Stimulated activated CD4-positive, alpha-beta T cell treated with anti-CD3 and anti-CD28 coated beads, Interleukin-1b, Interleukin-23, amount 100 ng/mL, for 48 hours (primary cell): ENCODE data around the gene TUBGCP6.
A peak's percentile ranks its signal among the peaks of the same experiment; 100 is the strongest.
"Not testable (repeated sequence)": the region's sequence is repeated elsewhere in the genome, so short reads cannot be mapped to it uniquely, and the experiment has no call there.

Source experiments
- DNase-seq: peaks from one replicate; pipeline ENCODE4 v3.0.0-alpha.2; 2020

TUBGCP6 gene

DNA sequence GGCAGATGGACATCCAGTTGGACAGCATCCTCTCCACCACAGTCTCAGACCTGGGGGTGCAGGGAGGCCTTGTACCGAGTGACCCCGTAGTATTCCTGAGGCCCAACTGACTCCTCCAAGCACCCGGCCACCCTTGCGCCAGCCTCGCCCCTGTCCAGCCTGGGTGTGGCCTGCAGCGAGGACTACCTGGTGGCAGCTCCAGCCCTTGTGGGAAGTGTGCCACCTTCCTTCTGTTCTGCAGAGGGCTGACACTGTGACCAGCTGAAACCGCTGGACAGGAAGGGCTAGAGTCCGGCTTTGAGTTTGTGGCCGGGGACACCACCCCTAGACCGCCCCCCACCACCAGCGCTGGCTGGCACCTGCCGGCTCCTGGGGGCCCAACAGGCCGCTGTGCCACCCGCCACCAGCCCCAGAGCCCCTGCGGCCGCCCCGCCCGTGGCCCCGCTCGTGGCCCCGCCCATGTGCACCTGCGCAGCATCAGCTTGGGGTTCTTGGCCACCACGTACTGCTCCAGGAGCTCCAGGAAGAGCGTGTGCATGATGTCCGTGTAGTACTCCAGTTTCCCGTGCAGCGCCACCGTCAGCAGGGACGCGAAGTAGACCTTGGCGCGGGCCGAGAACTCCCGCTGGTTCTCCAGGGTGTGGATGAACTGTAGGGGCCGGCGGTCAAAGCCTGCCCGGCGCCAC lies 35.3 kb upstream of the TUBGCP6 start:
- DNase-seq = no peak

DNA sequence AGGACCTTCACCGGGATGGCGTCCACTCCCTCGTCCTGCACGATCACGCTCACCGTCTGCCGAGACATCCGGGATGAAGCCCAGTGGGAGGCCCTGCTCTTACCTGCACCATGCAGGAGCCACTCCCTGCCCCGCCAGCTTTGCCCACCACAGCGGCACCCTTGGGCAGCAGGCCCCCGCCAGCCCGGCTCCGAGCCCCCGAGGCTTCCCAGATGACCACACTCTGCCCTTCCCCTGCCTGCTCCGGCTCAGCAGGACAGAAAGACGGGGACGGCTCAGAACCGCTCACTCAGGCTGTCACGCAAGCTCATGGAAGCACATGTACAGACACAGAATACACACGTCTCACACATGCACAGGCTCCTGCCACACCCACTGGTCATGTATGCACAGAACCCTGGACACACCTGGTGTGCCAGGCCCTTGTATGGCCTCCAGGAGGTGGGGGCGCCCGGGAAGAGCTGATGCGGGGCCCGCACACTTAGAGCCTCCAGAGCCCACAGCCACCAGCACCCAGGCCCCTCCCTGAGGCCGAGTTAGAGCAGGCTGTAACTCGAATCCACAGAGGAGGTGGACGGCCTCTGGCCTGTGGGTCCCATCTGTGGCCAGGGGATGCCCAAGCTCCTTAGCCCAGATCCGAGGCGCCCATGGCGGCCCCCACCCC lies 34.3 kb upstream of the TUBGCP6 start:
- DNase-seq = no peak

DNA sequence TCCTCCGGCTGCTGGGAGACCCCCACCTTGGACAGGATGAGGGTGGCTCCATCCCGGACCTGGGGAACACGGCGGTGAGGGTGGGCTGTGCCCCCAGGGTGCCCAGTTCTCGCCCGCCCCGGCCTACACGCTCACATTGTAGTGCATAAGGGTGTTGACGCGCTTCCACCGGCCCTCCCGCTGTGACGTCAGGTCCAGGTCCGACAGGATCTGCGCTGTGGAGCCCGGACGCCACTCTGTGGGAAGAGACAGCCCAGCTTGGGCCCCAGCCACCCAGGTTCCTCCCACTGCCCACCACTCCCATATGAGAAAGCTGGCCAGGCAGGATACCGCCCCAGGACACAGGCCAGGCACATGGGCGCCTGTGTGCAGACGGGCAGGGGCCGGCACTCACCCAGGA lies 33.6 kb upstream of the TUBGCP6 start:
- no peak for DNase-seq

DNA sequence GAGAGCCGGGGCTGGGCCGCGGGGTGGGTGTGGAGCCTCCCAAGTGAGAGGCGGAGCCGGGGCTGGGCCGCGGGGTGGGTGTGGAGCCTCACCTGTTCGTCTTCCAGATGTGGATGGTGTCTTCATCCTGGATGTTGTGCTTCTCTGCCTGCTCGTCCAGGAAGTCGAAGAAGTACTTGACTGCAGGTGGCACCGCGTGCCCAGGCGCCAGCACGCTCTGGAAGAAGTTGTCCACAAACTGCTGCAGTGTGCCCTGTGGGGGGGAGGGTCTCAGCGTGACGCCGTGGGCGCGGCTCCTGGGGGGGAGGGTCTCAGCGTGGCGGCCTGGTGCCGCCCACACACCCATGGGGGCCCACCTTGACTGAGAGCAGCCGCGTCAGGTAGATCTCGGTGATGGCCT lies 32.9 kb upstream of the TUBGCP6 start:
- DNase-seq = no peak

DNA sequence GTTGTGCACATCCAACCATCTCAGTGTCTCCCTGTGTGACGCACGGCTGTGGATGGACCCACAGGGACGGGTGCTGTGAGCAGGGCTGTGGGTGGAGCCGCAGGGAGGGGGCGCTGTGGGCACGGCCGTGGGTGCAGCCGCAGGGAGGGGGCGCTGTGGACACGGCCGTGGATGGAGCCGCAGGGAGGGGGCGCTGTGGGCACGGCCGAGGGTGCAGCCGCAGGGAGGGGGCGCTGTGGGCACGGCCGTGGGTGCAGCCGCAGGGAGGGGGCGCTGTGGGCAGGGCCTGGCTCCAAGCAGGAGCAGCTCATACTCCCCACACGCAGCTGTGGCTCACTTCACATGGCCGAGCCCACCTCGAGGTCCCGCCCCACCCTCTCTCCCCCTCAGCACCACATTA lies 31.3 kb upstream of the TUBGCP6 start:
- peak; percentile 65 for DNase-seq

DNA sequence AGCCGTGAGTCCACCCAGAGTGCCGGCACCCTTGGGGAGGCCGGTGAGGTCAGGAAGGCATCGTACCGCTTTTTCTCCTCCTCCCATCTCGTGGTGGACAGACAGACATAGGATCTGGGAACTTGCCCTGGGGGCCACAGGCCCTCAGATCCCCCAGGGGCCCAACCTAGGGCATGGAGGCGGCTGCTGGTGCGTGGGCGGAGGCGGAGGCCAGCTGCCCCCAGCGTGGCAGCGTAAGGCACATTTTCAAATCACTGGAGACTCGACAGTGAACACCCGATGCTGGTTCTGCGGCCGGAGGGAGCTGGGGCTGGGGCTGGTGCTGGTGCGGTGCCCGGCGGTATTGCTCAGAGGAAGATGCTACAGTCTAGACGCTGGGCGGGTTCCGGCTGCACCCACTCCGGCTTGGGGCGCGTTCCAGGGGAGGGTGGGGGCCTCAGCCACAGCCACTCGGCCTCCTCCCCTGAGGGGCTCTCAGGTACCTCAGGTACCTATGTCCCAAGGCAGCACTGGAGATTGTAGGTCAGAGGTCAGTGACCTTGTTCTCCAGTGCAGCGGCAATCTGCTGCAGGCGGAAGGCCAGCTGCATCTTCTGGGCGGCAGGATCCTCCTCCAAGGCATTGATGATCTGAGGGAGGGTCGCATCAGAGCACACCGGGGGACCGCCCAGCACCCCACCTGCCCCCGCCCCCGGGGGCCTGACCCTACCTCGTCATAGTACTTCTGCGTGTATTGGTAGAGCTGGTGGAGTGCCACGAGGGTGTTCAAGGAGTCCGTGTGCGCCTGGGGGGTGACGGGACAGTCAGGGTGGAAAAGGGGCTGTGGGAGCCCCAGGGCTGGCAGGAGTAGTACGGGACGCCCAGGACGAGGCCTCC lies 30.6 kb upstream of the TUBGCP6 start:
- DNase-seq = no peak

DNA sequence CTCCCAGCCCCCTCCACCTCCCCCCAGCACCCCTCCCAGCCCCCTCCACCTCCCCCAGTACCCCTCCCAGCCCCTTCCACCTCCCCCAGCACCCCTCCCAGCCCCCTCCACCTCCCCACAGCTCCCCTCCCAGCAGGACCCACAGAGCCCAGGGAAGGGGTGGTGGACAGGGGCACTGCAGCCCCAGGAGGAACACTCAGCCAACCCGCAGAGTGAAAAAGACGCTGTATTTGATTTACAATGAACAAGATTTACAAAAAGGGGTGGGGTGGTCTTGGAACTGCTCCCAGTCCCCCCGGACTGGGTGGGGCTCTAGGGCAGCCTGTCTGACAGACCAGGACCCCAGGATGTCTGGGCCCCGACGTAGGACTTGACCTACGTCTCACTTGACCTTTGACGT lies 29.9 kb upstream of the TUBGCP6 start:
- no peak for DNase-seq

DNA sequence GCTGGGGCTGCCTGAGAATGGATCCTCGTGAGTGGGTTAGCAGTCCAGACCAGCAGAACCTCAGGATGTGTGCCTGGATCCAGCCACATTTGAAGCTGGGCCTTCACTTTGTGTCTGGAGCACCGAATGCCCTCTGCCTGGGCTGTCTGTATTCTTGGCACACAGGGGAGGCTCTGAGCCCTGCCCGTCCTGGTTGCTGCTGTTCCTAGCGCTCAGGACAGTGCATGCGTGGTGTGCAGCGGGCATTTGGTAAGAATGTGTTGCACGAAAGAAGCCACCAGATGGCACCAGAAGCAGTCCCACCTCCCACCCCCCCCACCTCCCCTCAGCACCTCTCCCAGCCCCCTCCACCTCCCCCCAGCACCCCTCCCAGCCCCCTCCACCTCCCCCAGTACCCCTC lies 29.5 kb upstream of the TUBGCP6 start:
- DNase-seq = peak; percentile 41

DNA sequence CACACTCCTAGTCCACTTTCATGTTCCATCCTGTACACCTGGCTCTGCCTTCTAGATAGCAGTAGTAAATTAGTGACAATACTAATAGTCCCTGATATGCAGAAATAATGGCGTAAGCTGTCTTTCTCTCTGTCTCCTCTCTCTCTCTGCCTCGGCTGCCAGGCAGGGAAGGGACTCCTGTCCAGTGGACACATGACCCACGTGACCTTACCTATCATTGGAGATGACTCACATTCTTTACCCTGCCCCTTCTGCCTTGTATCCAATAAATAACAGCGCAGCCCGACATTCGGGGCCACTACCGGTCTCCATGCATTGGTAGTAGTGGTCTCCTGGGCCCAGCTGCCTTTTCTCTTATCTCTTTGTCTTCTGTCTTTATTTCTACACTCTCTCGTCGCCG lies 29.0 kb upstream of the TUBGCP6 start:
- DNase-seq = not testable (repeated sequence)

DNA sequence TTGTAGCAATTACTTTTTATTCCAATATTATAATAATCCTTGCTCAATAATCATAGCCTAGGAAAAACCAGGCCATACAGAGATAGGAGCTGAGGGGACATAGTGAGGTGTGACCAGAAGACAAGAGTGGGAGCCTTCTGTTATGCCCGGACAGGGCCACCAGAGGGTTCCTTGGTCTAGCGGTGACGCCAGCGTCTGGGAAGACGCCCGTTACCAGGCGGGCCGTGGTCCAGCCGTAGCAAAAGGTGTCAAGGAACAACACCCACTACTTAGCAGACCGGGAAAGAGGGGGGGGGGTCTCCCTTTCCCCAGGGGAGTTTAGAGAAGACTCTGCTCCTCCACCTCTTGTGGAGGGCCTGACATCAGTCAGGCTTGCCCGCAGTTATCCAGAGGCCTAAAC lies 28.5 kb upstream of the TUBGCP6 start:
- not testable (repeated sequence) for DNase-seq

DNA sequence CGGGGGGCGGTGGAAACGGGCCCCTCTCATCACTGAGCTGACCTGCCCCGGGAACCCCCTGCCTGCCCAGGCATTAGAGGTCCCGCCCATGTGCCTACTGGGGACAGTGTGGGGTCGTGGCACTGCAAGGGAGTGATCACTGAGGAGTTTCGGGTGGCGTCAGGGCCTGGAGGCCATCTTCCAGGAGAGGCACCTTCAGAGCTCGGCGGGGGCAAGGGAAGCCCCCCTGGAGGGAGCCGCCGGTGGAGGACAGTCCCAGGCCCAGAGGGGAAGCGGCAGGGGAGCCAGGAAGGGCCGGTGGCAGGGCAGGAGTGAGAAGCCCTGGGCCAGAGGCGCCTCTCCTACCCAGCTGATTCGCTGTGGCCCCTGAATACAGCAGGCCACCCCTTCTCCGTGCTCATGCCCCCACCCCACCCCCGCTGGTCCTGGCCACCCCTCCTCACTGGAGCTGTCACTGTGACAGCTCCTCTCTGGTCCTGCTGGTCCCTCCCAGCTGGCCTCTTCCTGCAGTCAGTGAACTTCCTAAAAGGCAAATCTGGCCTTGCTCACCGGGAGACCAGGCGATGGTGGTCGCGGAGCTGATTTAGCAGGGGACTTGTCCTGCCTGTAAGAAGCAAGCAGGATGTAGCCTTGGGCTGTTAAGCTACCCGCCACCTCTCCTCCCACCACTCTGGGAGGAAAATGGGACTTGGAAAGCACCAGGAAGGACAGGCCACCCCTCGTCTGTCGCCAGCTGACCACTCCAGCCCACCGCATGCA lies 27.4 kb upstream of the TUBGCP6 start:
- no peak for DNase-seq

DNA sequence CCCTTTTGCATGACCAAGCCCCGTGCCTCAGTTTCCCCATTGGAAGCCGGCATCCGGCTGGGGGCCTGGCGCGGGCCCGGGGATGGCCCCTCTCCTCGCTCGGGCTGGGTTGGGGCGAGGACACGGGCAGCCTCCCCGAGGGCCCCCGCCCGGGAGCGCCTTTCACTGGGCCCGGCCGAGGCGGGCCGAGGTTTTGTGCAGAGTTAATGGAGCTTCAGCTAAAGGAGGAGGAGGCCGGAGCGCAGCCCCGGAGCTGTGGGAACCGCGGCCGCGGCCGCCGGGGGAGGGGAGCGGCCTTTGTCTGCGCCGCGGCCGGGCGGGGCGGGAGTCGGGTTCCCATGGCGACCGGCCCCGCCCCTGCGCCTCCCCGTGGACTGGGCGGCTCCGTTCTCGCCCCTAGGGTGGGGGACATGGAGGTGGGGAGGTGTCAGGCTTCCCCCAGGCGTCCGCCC lies 26.7 kb upstream of the TUBGCP6 start:
- peak; percentile 26 for DNase-seq

DNA sequence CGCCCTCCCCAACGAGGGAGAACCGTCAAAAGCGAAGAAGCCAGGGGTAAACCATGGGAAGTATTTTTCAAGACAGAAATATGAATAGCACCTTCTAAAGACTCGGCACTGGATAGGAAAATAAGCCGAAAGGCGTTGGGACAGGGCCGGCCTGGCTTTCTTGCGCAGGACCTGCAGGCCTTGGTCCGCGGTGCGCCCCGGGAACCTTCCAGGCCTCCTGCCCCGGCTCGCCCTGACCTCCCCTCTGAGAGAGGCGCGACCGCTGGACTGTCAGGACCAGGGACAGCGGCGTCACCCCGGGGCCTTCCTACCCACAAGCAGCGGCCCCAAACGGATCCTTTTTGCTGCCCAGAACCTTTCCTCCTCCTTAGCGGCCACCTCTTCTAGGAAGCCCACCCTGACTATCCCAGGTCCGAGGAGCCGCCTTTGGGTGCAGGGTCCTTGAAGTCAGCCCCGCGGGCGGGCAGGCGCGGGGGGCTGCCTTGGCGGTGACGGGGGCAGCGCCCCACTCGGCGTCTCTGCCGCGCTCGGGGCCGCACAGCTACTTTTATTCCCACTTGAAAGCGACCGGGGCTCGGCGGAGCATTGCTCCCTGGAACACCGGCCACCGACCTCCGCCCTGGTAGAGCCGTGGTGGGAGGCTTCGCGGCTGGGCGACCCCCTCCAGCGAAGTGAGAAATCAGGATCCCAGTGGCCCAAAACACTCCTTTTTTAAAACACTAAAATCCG lies 26.0 kb upstream of the TUBGCP6 start:
- peak; percentile 59 for DNase-seq

DNA sequence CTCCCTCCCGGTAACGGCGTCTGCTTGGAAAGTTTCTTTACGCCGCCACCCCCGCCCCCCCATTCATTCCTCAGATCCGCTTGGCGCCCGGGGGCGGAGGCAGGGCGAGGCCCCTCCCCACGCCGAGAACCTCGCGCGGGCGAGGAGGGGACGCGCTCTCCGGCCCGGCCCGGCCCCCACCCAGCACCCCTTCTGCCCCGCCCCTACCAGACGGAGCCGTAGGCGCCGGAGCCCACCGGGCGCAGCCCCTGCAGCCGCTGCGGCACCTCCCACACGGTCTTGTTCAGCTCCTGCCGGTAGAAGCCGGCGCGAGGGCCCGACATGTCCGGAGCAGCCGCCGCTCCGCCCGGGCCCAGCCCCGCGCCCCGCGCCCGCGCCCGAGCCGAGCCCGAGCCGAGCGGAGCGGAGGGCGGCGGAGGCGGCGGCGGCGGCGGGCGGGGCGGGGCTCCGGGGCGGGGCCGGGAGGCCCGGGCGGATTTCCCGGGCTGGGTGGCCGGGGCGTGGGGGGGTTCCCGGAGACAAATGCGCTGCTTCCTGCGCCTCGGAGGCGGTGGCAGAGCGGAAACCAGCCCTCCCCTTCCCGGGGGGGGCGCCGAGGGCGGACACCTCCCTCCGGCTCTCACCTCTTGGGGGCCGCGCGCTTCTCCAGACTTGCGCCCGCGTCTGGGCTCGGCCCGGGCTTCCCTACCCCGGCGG lies 25.3 kb upstream of the TUBGCP6 start, which contains the start of gene MAPK11:
MAPK11 (minus strand) TSS at position 411 of the 696 bp plus-strand sequence; CDS start at position 323, 88 bp downstream.
- DNase-seq = peak; percentile 54

DNA sequence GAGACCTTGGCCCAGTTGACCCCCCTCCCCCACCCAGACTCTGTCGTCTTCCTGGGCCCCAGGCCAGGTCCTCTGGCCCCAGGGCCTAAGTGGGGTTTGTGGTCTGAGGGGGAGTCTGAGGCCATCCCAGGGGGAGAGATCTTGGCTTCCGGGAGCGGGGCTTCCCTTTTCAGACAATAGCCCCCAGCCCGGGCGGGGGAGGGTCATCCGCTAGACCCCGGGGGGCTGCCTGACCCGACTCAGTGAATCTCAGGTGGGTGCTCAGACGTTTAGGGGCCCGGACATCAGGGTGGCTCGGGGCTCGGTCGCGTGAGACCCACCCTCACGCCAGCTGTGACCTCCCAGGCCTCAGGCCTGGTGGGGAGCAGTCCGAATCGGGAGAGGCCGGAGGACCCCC lies 24.7 kb upstream of the TUBGCP6 start:
- DNase-seq = no peak

DNA sequence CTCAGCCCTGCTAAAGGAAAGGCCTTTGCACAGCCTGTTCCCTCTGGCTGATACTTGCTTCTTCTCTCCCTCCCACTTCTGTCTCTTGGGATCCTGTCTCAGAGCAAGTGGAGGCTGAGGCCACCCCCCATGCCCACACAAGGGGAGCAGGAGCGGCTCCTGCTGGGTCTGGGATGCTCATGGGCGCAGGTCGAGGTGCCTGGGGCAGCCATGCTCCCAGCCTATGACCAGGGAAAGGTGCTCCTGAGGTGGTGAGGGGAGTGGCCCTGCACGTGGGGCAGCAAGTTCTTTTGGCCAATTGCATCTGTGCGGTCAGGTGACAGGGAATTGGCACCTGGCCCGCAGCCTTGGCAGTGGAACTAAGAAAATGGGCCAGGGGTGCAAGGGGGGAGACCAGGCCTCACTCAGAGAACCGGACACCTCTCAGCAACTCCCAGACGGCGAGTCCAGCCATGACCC lies 23.9 kb upstream of the TUBGCP6 start:
- DNase-seq = no peak

DNA sequence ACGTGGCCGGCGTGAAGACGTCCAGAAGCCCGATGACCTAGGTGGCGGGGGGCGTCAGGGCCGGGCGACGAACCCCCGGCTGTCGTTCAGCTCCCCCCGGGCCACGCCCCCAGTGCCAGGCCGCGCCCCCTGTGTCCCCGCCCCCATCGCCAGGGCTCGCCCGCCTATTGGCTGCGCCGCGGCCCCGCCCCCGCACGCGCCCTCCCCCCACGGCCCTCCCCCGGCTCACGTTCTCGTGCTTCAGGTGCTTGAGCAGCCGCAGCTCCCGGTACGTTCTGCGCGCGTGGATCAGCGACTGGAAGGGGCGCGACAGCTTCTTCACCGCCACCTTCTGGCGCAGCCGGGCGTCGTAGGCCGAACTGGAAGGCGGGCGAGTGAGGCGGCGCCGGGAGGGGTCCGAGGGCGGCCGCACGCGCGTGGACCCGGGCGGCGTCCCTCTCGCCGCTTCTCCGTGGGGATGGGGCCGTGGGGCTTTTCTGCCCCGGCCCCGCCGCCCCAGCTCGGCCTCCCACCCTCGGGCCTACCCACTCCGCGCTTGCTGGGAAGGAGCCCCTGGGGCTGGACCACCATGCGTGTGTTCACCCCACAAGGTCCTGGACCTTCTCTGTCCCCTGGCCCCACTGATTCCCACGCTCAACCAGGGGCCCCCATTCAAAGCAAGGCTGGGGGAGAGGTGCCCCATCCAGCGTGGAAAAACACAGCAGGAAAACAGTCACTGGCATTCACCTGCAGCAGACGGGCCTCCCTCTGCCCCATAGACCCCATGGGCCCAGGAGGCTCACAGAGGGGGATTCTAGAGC lies 23.0 kb upstream of the TUBGCP6 start:
- DNase-seq = peak; percentile 66

DNA sequence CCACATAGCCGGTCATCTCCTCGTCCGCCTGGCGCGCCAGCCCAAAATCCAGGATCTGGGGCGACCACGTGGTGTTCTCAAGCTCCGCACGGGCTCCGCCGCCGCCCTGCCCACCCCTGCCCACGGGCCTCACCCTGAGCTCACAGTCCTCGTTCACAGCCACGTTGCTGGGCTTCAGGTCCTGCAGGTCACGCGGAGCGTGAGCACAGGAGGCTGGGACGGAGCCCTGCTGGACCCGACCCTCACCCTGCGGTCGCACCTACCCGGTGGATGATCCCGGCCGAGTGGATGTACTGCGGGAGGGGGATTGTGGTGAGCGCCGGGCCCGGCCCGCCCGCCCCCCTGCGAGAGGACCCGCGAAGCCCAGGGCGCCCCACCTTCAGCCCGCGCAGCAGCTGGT lies 22.2 kb upstream of the TUBGCP6 start:
- DNase-seq = no peak

DNA sequence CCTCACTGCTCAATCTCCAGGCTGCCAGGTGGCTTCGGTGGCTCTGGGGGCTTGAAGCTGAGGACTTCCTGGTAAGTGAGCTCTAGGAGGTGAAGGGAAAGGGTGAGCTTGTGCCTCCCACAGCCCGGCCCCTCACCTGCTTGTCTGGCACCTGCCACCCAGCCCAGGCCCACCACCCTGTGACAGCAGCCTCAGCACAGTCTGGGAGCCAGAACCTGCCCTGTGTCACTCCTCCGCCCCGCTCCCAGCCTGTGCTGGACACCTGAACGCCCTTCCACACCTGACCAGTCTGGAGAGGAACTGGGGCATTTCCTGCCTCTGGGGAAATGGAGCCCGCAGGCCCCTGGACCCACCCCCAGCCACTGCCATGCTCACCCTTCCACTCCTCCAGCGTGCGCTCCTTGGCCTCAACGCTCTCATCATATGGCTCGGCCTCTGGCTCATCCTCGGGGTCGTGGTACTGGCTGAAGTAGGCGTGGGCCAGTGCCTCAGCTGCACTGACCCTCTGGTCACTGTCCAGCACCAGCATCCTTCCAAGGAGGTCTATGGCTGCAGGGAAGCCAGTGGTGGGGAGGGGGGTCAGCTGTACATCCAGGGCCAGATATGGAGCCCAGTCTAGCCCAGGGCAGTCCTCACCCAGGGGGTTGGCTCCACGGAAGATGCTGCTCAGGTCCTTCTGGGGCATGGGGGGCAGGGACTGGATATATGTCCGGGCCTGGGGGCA lies 20.3 kb upstream of the TUBGCP6 start:
- no peak for DNase-seq
